HepG2 (cell line): ENCODE results near the gene RNF114. TPM values are rescaled to one million over a fixed set of nuclear protein-coding genes. Genes with fewer than 3 reads are reported as not detected.
A peak's percentile ranks its signal among the peaks of the same experiment; 100 is the strongest.

ENCODE experiments used
- ATF7 ChIP-seq, 2 experiments: fragments of 450-650 bp in 1 of 2; sonication (generic) in 1 of 2; formaldehyde crosslinking in 1 of 2; IDR thresholded peaks; 2 replicates each; pipeline versions ENCODE4 v1.4.0 to v1.6.1; 2016 to 2020; ENCODE audit warnings: antibody characterized with exemption in 1 of 2, mild to moderate bottlenecking in 1 of 2, missing genetic modification reagents in 1 of 2
- CHCHD3 ChIP-seq: sonication (generic); formaldehyde crosslinking; IDR thresholded peaks from 2 replicates; pipeline ENCODE4 v1.8.0; 2022; ENCODE audit warnings: mild to moderate bottlenecking, missing genetic modification reagents, moderate library complexity
- GPN1 ChIP-seq: sonication (generic); formaldehyde crosslinking; IDR thresholded peaks from 2 replicates; pipeline ENCODE4 v1.5.1; 2020; ENCODE audit warnings: missing genetic modification reagents, borderline replicate concordance
- KDM1A ChIP-seq: IDR thresholded peaks from 2 replicates; pipeline ENCODE4 v1.6.1; 2016; ENCODE audit warnings: missing compliant biosample characterization
- KDM4B ChIP-seq: sonication (generic); formaldehyde crosslinking; IDR thresholded peaks from 2 replicates; pipeline ENCODE4 v1.4.0; 2020; ENCODE audit warnings: missing genetic modification reagents
- MYC ChIP-seq: sonication (generic); formaldehyde crosslinking; IDR thresholded peaks from 2 replicates; pipeline ENCODE4 v1.9.0; 2021; ENCODE audit warnings: missing genetic modification reagents, borderline replicate concordance
- NCOA1 ChIP-seq: sonication (generic); formaldehyde crosslinking; IDR thresholded peaks from 2 replicates; pipeline ENCODE4 v1.9.0; 2021; ENCODE audit warnings: missing genetic modification reagents
- NFIB ChIP-seq: sonication (generic); formaldehyde crosslinking; IDR thresholded peaks from 2 replicates; pipeline ENCODE4 v1.9.0; 2021; ENCODE audit warnings: missing genetic modification reagents, mild to moderate bottlenecking, borderline replicate concordance
- PHF20 ChIP-seq: sonication (generic); formaldehyde crosslinking; IDR thresholded peaks from 2 replicates; pipeline ENCODE4 v1.5.0; 2020; ENCODE audit warnings: mild to moderate bottlenecking, missing genetic modification reagents
- POLR2A ChIP-seq, 2 experiments: IDR thresholded peaks; 2 replicates each; pipeline ENCODE4 v1.6.1; 2011; ENCODE audit warnings: low read depth in 2 of 2, low read length in 2 of 2, mild to moderate bottlenecking in 1 of 2, moderate library complexity in 1 of 2; ENCODE audit not compliant: insufficient read depth in 1 of 2
- POLR2AphosphoS5 ChIP-seq: IDR thresholded peaks from 2 replicates; pipeline ENCODE4 v1.6.1; 2012; ENCODE audit warnings: low read depth, low read length
- POLR2G ChIP-seq: fragments of 200-400 bp; formaldehyde crosslinking; IDR thresholded peaks from 2 replicates; pipeline ENCODE4 v1.6.1; 2018; ENCODE audit warnings: mild to moderate bottlenecking, low read depth, low read length, moderate library complexity
- REL ChIP-seq: sonication (generic); formaldehyde crosslinking; conservative IDR thresholded peaks from 2 replicates; pipeline ENCODE4 v1.8.0; 2022; ENCODE audit warnings: mild to moderate bottlenecking, missing genetic modification reagents, moderate library complexity
- RELA ChIP-seq: sonication (generic); formaldehyde crosslinking; IDR thresholded peaks from 2 replicates; pipeline ENCODE4 v1.4.0; 2020; ENCODE audit warnings: missing genetic modification reagents
- SRSF1 ChIP-seq: fragments of 200-400 bp; formaldehyde crosslinking; optimal IDR thresholded peaks from 2 replicates; pipeline ENCODE3; 2017; ENCODE audit warnings: mild to moderate bottlenecking, low read depth, low read length, moderate library complexity
- TAF1 ChIP-seq: sonication (generic); formaldehyde crosslinking; IDR thresholded peaks from 2 replicates; pipeline ENCODE4 v1.4.0; 2020; ENCODE audit warnings: missing genetic modification reagents
- TRAFD1 ChIP-seq: sonication (generic); formaldehyde crosslinking; IDR thresholded peaks from 2 replicates; pipeline ENCODE4 v1.5.1; 2020; ENCODE audit warnings: missing genetic modification reagents, mild to moderate bottlenecking, borderline replicate concordance
- U2AF1 ChIP-seq: fragments of 200-400 bp; formaldehyde crosslinking; optimal IDR thresholded peaks from 2 replicates; pipeline ENCODE3; 2017; ENCODE audit warnings: mild to moderate bottlenecking, low read depth, low read length
- ZFP37 ChIP-seq: sonication (generic); formaldehyde crosslinking; IDR thresholded peaks from 2 replicates; pipeline ENCODE4 v1.4.0; 2020; ENCODE audit warnings: missing genetic modification reagents, borderline replicate concordance
- ZFP82 ChIP-seq: sonication (generic); formaldehyde crosslinking; IDR thresholded peaks from 2 replicates; pipeline ENCODE4 v1.5.1; 2020; ENCODE audit warnings: mild to moderate bottlenecking, missing genetic modification reagents, borderline replicate concordance
- ZNF180 ChIP-seq: sonication (generic); formaldehyde crosslinking; IDR thresholded peaks from 2 replicates; pipeline ENCODE4 v1.4.0; 2020; ENCODE audit warnings: low read depth, missing genetic modification reagents, borderline replicate concordance
- ZNF281 ChIP-seq: sonication (generic); formaldehyde crosslinking; IDR thresholded peaks from 2 replicates; pipeline ENCODE4 v1.4.0; 2020; ENCODE audit warnings: missing genetic modification reagents, borderline replicate concordance
- ZNF580 ChIP-seq: IDR thresholded peaks from 2 replicates; pipeline ENCODE4 v1.6.1; 2016; ENCODE audit warnings: low read depth, borderline replicate concordance
- ZNF652 ChIP-seq: IDR thresholded peaks from 2 replicates; pipeline ENCODE4 v1.6.1; 2016; ENCODE audit warnings: low read depth, borderline replicate concordance
- ZNF772 ChIP-seq: sonication (generic); formaldehyde crosslinking; IDR thresholded peaks from 2 replicates; pipeline ENCODE4 v1.5.0; 2020; ENCODE audit warnings: mild to moderate bottlenecking, missing genetic modification reagents
- ZNF781 ChIP-seq: sonication (generic); formaldehyde crosslinking; IDR thresholded peaks from 2 replicates; pipeline ENCODE4 v1.5.1; 2020; ENCODE audit warnings: borderline replicate concordance, mild to moderate bottlenecking, missing genetic modification reagents; ENCODE audit errors: not compliant biosample characterization
- ZNF83 ChIP-seq: sonication (generic); formaldehyde crosslinking; IDR thresholded peaks from 2 replicates; pipeline ENCODE4 v1.4.0; 2020; ENCODE audit warnings: missing genetic modification reagents, mild to moderate bottlenecking, borderline replicate concordance
- polyA plus RNA-seq, 8 experiments: library from polyadenylated mRNA; depleted of rRNA in 3 of 8; stranded (reverse) in 7 of 8; unstranded in 1 of 8; fragments of >200 nt; fragmentation: Illumina TruSeq in 4 of 8; extraction: Trizol in 4 of 8; gene quantifications; 2 replicates each; pipeline versions ENCODE4 v1.2.1 to v1.2.3, GENCODE V29; 2011 to 2016; ENCODE audit warnings: low read depth in 4 of 8, missing spikeins in 1 of 8, mixed read lengths in 1 of 8; ENCODE audit not compliant: insufficient read depth in 1 of 8
- total RNA-seq, 5 experiments: library from RNA; depleted of rRNA; stranded (reverse); fragments of >200 nt; fragmentation: Illumina TruSeq; extraction: Trizol; gene quantifications; 2 replicates each; pipeline ENCODE4 v1.2.3, GENCODE V29; 2016; ENCODE audit warnings: low read depth in 1 of 5

RNF114 gene
- total and polyA plus RNA-seq, 2 of the 13 experiments (the other 11 are each of a cell fraction or from before 2014, with no cell fraction given) = 119 to 126 TPM

- TF ChIP-seq ZNF281 (CRISPR knock-in tag) (no peak; the same call in 1 of the 2 replicates), ZNF580 (peak; percentile 85; the same call in 1 of the 2 replicates), GPN1 (no peak), NCOA1 (CRISPR knock-in tag) (no peak; the same call in 1 of the 2 replicates), ZNF652 (peak; percentile 47; the same call in 1 of the 2 replicates), KDM1A (CRISPR knock-in tag) (peak; percentile 74), CHCHD3 (CRISPR knock-in tag) (no peak), POLR2G (no peak), TAF1 (no peak), ZFP82 (CRISPR knock-in tag) (no peak), PHF20 (CRISPR knock-in tag) (no peak), ZNF180 (CRISPR knock-in tag) (no peak), TRAFD1 (CRISPR knock-in tag) (0 out of 2 replicates have a peak, but pooled peaks have one; percentile 58), POLR2AphosphoS5 (no peak), ATF7 (IDR thresholded peaks at IDR 0.05) (peak; percentile 9; the same call in 1 of the 2 replicates), ATF7 (CRISPR knock-in tag; IDR thresholded peaks at IDR 0.05) (no peak), ZNF83 (CRISPR knock-in tag) (peak; percentile 61; the same call in 1 of the 2 replicates), RELA (no peak), ZFP37 (CRISPR knock-in tag) (no peak), POLR2A (IDR thresholded peaks at IDR 0.05; ENCODE audit: insufficient read depth in 1 of 2, low read depth in 2 of 2, low read length in 2 of 2) (no peak), REL (no peak), U2AF1 (no peak), SRSF1 (no peak), KDM4B (CRISPR knock-in tag) (no peak), MYC (no peak; the same call in 1 of the 2 replicates), NFIB (no peak), ZNF781 (peak; percentile 50), ZNF772 (CRISPR knock-in tag) (peak; percentile 90)
Measured at GRCh38 chr20:49945701-49946477, 9.7 kb downstream of the RNF114 start (continued).
